LNCaP clone FGC (cell line): ENCODE data around the gene TSHZ2.

Source experiments
- DNase-seq: peaks from one replicate; pipeline ENCODE4 v3.0.0-alpha.2; 2011; ENCODE audit warnings: low read depth
- H3K4me3 ChIP-seq: 2 replicates; pipeline ENCODE4 v1.5.1; 2011; ENCODE audit warnings: mild to moderate bottlenecking, low read depth, low read length, control low read depth
- TF ChIP-seq, protein P1 (sequence below): IDR thresholded peaks from 2 replicates; pipeline ENCODE4 v1.5.1; 2012; ENCODE audit warnings: mild to moderate bottlenecking; ENCODE audit not compliant: control insufficient read depth, insufficient read depth; ENCODE audit errors: extremely low read depth

The TSHZ2 gene

DNA sequence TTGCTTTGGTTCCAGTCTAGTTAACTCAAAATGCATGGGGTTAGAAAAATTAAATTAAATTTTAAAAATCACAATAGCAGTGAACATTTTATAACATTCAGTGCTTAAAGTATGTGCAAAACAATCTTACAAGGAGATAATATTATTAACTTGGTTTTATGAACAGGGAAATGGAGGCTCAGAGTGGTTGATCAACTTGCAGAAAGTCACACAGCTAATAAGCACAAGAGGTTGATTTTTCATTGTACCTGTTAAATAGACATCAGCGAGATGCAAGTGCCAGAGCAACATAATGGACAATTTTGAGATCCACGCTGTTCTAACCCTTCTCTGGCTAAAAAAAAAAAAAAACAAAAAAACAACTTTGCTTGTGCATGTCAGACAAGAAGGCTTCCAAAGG, 219.8 kb downstream of the TSHZ2 start:
- DNase-seq, result no peak
- TF ChIP-seq, protein P1, sequence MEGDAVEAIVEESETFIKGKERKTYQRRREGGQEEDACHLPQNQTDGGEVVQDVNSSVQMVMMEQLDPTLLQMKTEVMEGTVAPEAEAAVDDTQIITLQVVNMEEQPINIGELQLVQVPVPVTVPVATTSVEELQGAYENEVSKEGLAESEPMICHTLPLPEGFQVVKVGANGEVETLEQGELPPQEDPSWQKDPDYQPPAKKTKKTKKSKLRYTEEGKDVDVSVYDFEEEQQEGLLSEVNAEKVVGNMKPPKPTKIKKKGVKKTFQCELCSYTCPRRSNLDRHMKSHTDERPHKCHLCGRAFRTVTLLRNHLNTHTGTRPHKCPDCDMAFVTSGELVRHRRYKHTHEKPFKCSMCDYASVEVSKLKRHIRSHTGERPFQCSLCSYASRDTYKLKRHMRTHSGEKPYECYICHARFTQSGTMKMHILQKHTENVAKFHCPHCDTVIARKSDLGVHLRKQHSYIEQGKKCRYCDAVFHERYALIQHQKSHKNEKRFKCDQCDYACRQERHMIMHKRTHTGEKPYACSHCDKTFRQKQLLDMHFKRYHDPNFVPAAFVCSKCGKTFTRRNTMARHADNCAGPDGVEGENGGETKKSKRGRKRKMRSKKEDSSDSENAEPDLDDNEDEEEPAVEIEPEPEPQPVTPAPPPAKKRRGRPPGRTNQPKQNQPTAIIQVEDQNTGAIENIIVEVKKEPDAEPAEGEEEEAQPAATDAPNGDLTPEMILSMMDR, result no peak
- no peak overlapping the region for H3K4me3 ChIP-seq

GRCh38 chr20:53194306-53195290, 222.4 kb downstream of the TSHZ2 start:
- no peak for DNase-seq
- TF ChIP-seq, protein P1, result no peak
- no peak overlapping the region for H3K4me3 ChIP-seq

DNA sequence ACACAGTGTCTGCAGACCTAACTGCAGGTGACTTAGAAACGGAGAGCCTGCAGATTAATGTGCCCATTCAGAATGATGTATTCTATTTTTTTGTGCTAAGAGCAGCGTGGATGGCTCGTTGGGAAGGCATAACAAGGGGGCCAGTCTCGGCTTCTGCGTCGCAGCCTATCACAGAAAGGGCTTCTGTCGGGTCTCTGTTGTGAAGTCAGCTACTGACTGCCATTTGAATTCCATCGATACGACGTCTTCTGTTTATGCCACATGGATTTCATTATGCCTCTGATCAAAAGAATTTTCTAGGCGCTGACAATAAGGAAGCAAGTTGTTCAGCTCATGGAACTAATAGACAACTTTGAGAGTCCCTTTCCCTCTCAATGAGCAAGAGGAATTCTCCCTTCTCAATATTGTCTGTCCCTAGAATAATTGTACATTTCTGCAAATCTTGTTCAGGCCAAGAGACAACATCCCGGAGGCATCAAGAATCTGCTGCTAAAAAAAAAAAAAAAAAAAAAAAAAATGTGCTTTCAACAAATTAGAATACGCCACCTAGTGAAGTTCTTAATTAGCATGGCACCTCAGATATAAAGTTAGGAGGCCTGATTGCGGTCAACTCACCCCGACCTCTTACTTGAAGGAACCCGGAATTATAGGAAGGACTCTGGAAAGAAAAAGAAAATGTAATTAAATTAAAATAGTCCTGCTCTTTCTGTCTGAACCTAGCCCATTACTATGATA, 223.9 kb downstream of the TSHZ2 start:
- TF ChIP-seq, protein P1, result peak; percentile 29; the same call in 1 of the 2 replicates
- no peak for DNase-seq
- no peak overlapping the region for H3K4me3 ChIP-seq

- H3K4me3 ChIP-seq, result no peak overlapping the region
- TF ChIP-seq, protein P1, result no peak
- no peak for DNase-seq
Observed at GRCh38 chr20:53201588-53201987, 229.4 kb downstream of the TSHZ2 start.

GRCh38 chr20:53202777-53203176, 230.6 kb downstream of the TSHZ2 start:
- H3K4me3 ChIP-seq, result no peak overlapping the region
- DNase-seq, result no peak
- TF ChIP-seq, protein P1, result no peak

DNA sequence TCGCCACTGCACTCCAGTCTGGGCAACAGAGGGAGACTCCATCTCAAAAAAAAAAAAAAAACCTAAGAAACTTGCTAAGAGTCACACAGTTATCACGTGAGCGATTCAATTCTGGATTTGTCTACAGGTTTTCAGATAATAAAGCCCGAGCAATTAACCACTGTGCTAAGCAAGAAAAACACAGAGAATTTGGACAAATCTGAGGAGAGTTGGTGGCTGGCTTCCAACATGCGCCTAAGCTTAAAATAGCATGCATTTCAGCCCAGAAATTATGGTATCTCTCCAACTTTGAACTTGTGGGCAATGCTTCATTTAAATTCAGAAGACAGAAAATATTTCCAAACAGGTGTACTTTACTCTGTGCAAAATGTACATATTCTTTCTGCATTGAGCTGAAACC, 232.9 kb downstream of the TSHZ2 start:
- TF ChIP-seq, protein P1, result no peak
- DNase-seq, result no peak

More for the DNA sequence above, 232.9 kb downstream of the TSHZ2 start:
- no peak overlapping the region for H3K4me3 ChIP-seq
